NCI-H82 treated with DMSO at 0.1 percent for 48 hours (cell line): ENCODE measurements around the gene ABCG4.
"Not testable (repeated sequence)": the region's sequence is repeated elsewhere in the genome, so short reads cannot be mapped to it uniquely, and the experiment has no call there.

Source experiments
- DNase-seq: peaks from one replicate; lab custom pipeline; 2025; ENCODE audit not compliant: unreplicated experiment; lab: John Stamatoyannopoulos, UW

ABCG4 gene

DNA sequence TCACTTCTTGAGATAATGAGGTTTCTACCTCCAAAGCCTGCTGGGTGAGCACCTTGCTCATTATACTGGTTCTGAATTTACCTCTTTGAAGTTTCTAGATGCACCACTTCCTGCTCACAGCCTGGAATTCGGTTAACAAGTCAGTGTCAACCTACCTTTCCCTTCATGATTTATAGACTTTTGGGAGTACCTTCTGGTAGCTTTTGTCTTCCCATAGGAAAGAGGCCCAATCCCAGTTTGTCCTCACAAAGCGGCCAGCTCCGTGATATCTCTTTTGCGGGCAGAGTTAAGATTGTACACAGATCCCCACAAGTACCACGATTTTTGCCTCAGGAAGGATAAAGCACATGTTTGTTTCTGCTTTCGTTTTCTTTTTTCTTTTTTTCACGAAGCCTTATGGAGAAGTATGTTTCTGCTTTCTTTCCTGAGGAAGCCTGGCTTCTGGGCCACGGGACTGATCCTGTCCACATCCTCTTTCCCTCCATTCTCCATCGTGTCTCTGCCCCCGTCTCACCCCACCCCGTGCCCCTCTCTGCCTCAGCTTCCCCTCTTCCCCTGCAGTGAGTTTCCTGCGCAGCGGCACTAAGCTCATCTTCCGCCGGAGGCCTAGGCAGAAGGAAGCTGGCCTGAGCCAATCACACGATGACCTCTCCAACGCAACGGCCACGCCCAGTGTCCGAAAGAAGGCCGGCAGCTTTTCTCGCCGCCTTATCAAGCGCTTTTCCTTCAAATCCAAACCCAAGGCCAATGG lies 33.2 kb upstream of the ABCG4 start:
- no peak for DNase-seq

- DNase-seq, result no peak
Observed at GRCh38 chr11:119116235-119116594, 32.6 kb upstream of the ABCG4 start.

DNA sequence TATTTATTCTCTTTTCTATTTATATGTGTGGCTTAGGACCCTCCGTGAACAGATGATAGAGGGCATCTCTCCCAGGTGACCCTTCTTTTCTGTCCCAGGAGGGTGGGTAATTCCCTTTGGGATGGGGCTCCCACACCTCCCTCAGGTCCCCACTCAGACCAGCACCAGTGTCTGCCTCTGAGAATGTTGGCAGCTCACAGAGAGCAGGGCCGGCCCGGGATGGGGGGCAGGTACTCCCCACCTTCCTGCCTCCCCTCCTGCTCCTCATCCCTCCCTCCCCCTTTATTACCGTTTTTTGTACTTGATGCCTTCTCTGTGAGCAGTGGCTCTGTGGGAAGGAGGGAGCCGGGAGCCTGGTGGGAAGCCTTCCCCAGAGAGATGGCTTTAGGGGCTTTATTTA lies 32.3 kb upstream of the ABCG4 start:
- no peak for DNase-seq

- no peak for DNase-seq
Observed at GRCh38 chr11:119117004-119117706, 31.7 kb upstream of the ABCG4 start.

DNA sequence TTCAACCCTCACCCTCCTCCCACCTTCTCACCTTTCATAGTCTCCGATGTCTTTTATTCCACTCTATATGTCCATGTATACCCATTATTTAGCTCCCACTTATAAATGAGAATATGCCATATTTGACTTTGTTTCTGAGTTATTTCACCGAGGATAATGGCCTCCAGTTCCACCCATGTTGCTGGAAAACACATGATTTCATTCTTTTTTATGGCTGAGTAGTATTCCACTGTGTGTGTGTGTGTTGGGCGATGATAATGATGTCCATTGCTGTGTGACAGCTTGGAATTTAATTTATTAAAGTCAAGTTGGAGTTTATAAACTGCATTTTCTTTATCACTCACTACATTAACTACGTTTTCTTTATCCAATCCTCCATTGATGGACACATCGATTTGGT lies 30.6 kb upstream of the ABCG4 start:
- no peak for DNase-seq

DNA sequence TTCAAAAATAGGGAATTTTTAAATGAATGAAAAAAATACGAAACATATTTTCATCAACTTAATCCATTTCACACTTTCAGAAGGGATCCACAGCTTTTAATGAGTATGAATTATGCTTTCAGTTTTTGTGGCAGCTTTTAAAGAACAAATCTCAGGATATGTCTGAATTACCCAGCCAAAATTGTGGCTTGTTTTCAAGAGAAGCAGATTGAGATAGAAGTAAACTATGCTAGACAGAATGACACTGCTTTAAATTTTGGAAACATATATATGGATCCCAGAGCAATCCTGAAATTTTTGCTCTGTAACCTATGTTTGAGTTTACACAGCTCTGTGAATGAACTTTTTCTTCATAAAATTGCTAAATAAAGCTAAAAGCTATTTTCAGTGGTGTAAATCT lies 29.9 kb upstream of the ABCG4 start:
- no peak for DNase-seq

GRCh38 chr11:119120639-119121007 lies 28.2 kb upstream of the ABCG4 start:
- no peak for DNase-seq

- peak; percentile 96 for DNase-seq
Observed at GRCh38 chr11:119121008-119121810, 27.6 kb upstream of the ABCG4 start, which contains the start of gene HINFP. TSS of gene HINFP (plus strand) at chr11:119121580. CDS start at chr11:119126945, 5,365 bp downstream.

DNA sequence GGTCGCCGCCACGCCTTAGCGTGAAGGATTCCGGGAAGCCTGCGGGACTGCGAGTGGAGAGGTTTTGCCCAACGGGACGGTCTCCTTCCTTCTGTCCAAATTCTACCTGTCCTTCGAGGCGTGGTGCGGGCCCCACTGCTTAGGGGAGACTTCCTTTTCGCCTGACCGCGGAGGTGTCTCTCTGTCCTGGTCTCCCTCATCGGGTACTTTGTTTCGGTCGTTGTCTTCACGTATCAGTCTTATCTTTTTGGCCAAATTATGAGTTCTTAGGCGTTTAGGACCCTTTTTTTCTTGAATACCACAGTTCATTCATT lies 27.1 kb upstream of the ABCG4 start:
- DNase-seq, result no peak

GRCh38 chr11:119125821-119126220 lies 23.0 kb upstream of the ABCG4 start:
- DNase-seq, result no peak

DNA sequence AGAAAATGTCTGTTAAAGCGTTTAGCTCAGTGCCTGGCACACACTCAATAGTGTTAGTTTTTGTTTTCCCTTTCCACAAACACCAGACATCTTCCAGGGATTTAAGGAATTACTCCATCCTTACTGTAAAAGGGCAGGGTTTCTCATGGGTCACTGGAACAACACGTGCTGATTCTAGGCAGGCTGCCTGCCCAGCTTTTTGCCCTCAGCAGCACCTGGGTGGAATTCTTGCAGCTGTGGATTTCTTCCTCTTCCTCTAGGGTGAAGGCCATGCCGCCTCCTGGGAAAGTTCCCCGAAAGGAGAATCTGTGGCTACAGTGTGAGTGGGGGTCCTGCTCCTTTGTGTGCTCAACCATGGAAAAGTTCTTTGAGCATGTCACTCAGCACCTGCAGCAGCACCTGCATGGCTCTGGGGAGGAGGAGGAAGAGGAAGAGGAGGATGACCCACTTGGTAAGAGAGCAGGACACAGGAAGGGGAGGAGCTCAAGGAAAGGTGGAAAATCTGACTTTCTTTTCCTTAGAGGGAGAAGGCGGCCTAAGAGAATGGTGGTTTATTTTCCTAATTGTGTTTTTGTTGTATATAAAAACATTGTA lies 22.1 kb upstream of the ABCG4 start:
- no peak for DNase-seq

- no peak for DNase-seq
Observed at GRCh38 chr11:119130662-119131061, 18.2 kb upstream of the ABCG4 start.

- no peak for DNase-seq
Observed at GRCh38 chr11:119134389-119134978, 14.4 kb upstream of the ABCG4 start.

DNA sequence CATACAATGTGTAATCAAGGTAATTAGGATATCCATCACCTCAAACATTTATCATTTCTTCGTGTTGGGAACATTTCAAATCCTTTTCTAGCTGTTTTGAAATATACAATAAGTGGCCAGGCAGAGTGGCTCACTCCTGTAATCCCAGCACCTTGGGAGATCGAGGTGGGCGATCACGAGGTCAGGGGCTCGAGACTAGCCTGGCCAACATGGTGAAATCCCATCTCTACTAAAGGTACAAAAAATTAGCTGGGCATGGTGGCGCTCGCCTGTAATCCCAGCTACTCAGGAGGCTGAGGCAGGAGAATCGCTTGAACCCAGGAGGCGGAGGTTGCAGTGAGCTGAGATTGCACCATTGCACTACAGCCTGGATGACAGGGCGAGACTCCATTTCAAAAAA lies 9.6 kb upstream of the ABCG4 start:
- not testable (repeated sequence) for DNase-seq

DNA sequence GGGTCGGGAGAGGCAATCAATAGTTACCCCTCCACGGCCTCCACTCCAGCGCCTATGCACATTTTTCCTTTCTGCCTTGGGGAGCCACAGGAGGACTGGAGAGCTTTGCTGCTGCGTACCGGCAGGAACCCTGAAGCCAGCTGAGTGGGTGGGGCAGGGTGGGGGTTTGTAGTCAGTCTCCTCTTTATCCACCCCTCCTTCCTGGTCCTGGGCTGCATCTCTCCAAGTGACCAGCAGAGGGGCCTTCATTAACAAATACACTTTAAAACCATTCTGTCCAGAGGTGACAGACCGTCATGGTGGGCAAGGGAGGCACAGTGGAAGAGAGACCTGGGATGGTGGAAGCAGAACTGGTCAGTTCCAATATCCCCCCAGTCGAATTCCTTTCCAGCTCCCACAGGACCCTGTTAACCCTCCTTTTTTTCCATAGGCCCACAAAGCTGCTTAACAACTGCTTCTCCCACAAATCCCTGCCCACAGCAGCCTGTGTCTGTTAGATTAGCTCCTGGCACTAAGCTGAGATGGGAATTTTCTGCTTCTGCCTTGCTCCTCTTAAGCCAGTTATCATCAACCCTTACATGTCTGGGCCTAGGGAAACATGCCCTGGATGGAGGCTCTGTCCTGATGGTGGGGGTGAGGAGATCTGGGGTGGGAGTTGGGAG lies 3.9 kb upstream of the ABCG4 start:
- peak; percentile 91 for DNase-seq

GRCh38 chr11:119145551-119145950 lies 3.3 kb upstream of the ABCG4 start:
- DNase-seq, result no peak

- peak; percentile 82 for DNase-seq
Observed at GRCh38 chr11:119147604-119148333, 1.1 kb upstream of the ABCG4 start.

GRCh38 chr11:119148720-119149017 lies 183 bp upstream of the ABCG4 start:
- DNase-seq, result no peak

GRCh38 chr11:119149786-119150275 lies 979 bp downstream of the ABCG4 start:
- DNase-seq, result no peak

DNA sequence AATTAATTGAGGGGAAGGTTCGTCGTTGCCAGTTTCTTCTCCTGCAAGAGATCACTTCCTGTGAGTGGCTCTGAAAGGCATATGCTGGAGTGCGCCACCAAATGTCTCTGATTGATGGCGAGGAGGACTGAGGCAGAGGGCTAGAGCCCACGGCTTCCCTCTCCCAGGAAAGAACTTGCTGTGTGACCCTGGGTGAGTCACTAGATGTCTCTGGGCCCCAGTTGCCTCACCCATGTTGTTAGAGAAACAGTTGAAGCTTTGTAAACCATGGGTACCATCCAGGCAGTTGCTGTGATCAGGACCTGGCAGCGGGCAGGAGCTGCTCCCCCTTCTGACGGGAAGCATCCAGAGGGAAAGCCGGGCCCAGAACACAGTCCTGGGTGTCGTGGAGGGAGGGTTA lies 3.2 kb downstream of the ABCG4 start:
- DNase-seq, result no peak
